HG03066 (cell line): ENCODE results near the gene ADGRB2.
"Not testable (repeated sequence)": the region's sequence is repeated elsewhere in the genome, so short reads cannot be mapped to it uniquely, and the experiment has no call there.

Source experiments
- ATAC-seq: cut with Tn5 transposase; IDR thresholded peaks from one replicate; pipeline ENCODE4 v1.9.1; 2021; ENCODE audit warnings: low read depth; ENCODE audit not compliant: unreplicated experiment

ADGRB2 gene

DNA sequence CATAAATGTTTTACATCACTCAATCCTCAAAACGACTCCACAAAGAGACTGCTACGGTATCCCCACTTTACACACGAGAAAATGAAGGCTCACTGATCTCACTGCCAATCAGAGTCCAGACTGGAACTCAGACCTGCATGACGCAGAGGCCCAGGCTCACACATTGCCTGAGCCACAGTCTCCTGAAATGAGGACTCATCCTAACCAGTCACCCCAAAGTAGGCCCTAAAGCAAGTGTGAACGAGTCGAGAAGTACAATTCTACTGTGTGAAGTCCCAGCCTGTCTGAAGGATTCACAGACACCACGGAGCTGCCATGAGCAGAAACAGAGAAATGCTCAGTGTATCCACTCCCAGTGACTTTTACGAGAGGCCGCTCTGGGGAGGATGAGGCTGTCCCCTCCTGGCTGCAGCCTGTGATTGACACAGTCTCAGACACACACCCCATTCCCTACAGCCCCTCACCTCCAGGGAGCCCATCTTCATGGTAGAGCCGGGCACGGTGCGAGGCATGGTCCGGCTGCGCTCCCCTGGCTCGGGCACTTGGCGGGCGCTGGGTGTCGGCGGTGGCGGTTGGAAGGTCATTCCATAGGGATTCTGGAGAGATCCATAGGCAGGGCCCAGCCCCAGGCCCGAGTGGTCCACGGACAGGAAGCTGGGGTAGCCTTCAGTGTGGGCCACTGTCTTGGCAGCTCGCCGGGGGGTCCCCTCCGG is 33.6 kb downstream of the ADGRB2 start:
- ATAC-seq, result no peak

DNA sequence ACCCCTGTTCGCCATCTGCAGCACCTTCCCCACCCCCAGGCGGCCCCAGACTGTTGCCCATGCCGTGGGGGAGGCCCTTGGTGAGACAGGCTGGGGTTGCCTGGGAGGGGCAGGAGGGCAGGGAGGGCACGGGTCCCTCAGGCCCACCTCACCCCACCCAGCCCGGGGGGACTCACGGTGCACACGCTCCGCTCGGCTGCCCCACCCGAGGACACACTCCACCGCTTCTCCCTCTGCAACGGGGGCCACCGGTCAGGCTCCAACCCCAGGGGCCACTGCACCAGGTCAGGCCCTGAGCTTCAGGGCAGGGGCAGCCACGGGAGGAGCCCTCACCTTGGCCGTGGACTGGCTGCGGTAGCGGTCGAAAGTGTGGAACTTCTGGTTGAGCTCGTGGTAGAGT is 36.3 kb downstream of the ADGRB2 start:
- ATAC-seq, result no peak

DNA sequence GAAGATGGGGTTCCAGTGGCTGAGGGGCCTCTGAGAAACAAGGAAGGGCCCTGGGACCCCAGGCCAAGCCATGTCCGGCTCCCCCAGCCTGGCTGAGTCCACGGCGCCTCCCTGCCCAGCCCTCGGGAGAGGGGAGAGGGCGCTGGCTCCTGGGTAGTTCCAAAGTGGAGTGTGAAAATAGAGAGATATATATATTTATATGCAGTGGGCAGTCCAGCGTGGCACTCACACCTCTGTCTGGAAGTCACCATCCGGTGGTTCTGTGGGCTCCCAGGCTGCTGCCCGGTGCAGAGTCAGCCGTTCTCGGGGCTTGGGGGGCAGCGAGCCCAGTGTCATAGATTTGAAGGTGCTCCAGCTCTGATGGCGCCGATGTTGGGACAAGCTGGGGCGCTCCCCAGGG is 36.9 kb downstream of the ADGRB2 start:
- no peak for ATAC-seq

DNA sequence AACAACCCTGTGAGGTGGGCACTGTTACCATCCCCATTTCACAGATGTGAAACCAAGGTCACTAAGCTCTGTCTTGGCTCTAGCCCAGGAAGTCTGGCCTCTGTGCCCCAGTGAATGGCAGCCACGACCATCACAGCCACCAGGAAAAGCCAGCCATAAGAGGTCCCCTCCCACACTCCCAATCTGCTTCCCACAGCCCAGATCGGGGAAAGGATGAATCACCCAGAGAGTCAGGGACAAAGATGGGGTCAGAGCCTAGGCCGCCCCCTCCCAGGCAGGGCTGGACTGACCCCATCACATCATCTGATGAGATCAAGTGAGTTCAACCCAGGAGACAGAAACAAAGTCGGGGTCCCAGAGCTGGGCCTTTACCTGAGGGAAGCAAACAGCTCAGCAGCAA is 37.4 kb downstream of the ADGRB2 start:
- ATAC-seq, result no peak

DNA sequence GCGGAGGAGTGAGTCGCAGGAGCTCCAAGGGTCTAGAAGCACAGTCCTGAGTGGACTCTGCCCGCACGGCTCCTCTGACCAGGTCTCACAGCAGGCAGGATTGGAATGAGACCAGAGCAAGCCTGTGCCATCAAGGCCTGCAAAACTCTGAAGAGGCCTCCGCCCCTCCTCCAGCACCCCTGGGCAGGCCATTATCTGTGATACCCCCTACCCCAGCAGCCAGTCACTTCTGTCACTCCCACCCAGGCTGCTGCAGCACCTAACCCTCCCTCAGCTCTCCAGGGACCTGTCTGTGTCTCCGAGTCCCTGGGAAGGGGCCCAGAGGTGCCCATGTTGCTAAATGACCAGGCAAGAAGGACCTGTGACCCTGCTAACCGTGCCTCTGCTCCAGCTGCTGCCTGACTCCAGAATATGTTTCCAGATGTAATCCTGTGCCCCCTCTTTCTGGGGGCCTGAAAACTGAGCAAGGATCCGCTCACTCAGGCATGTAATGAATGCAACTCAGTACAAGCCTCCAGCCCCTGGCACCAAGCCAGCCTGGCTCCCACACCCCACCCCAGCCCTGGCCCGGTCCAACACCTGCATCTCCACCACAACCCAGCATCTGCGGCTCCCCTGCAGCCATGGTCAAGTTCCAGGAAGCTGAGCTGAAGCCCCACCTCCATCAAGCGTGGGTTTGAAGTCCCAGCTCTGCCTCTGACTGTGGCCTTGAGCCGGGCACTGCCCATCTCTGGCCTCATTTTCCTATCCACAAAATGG is 38.2 kb downstream of the ADGRB2 start:
- no peak for ATAC-seq

DNA sequence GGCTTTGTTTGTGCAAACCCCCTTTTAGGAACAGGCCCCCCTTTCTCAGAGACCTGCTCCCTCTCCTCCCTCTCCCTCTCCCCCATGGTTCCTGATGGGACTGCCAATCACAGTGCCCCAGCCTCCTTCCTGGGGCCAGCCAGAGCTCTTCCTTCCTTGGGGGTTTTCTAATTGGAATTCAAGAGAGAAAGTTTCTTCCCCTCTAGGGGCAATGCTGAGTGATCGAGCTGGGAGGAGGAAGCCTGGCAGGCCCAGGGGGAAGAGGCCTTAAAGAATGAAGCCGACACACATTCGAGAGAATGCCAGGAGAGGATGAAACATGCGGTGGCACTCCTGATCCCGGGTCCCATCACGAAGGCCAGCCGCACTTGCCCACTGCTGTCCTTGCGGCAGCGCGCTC is 39.0 kb downstream of the ADGRB2 start:
- no peak for ATAC-seq

DNA sequence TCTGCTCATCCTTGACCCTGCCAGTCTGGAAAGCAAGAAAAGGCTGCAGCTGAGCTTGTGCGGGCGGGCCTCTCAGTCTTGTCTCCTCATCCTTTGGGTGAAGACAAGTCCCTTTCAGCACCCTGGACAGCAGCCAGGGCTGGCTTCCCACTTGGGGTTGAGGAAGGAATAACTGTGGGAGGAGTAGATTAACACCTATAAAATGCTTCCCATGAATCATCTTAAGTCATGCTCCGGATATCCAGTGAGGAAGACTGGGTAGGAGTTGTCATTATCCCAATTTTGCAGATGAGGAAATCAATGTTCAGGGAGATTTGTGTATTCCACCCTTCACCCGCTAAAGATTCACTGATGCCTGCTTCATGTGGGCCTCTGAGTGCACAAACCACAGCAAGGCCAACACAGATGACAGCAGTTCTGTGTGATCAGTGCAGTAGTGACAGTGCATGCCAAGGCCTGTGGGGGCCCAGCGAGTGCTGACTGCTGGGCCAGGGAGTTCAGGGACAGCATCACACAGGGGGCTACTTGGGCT is 40.2 kb downstream of the ADGRB2 start:
- no peak for ATAC-seq

DNA sequence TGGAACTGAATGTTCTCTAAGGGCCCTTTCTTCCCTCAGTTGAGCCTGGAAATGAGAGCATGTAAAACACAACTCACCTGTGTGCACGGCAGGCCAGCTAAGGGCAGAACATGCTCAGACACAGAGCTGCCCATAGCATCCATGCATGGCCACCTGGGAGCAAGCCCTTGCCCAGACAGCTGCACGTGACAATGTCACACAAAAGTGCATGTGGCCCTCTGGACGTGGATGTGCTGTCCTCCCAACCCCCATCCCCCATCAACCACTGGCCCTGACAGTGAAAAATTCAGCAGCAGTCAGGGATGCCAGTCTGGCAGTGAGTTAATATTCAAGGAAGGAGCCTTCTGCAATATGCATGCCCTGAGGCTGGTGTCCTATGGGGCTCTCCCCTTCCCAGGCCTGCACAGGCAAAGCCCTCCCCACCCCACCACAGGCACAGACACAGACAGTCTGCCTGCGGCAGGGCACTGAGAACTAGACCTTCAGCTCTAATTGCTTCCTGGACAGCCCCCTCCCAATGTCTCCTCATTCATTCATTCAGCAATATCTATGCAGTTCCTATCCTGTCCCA is 45.7 kb downstream of the ADGRB2 start:
- ATAC-seq, result no peak

DNA sequence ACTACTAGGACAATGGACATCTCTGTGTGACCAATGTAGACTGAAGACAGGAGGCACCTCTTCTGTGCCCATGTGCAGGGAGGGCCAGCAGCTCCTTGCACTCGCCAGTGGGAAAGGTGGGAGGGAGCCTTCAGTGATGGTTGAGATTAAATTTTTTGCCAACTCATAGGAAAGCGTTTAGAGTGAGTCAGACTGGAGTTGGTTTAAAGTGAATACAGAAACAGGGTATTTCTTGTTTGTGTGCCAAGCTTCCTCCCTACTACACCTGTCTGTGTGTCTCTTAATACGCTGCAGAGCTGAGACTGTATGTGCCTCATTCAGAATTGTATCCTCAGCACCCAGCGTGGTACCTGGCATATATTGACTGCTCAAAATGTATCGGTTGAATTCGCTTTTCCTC is 46.8 kb downstream of the ADGRB2 start:
- no peak for ATAC-seq

DNA sequence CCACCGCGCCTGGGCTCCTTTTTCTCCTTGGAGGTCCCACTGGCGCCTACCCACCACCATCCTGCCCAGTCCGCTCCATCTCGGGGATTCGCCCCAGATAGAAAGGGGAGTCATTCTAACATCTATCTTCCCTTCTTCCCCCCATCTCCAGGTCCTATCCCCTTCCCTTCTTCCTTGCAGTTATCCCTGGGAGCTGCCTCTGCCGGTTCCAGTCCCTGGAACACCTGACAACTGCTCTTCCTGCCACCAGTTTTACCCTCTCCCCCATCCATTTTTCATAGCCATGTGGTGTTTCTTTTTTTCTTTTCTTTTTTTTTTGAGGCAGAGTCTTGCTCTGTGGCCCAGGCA is 48.3 kb downstream of the ADGRB2 start:
- ATAC-seq, result no peak

DNA sequence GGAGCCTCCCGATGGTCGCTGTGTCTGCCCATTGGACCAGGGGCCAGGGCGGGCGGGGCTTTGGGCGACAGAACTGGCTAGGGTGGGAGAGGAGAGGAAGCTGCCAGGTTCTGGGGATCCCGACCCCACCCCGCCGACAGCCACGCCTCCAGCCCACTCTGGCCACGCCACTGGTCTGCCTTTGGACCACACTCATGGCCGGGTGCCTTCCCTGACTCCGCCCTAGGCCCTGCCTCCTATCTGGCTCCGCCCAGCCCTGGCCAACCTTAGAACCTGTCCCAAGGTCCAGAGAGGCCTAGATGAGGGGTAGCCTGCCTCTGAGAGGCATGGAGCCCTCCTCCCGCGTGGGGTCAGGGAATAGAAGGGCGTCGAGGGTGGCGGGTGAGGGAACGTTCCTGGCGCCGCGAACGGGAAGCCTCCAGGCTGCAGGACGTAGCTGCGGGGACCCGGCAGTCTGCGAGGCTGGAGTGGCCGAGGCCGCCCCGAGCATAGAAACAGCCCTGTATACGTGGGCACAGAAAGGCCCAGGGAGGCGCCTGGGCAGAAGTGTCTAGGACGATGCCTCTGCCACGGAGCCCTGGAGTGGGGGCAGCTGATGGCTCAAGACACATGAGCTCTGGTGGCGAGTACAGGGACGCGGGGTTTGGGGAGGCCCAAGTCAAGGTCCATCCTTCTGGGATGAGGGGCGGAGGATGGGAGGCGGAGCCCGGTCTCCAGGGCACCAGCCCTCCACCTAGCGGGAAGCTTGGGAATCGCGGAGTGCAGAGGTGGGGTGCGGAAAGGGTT is 48.9 kb downstream of the ADGRB2 start:
- no peak for ATAC-seq

DNA sequence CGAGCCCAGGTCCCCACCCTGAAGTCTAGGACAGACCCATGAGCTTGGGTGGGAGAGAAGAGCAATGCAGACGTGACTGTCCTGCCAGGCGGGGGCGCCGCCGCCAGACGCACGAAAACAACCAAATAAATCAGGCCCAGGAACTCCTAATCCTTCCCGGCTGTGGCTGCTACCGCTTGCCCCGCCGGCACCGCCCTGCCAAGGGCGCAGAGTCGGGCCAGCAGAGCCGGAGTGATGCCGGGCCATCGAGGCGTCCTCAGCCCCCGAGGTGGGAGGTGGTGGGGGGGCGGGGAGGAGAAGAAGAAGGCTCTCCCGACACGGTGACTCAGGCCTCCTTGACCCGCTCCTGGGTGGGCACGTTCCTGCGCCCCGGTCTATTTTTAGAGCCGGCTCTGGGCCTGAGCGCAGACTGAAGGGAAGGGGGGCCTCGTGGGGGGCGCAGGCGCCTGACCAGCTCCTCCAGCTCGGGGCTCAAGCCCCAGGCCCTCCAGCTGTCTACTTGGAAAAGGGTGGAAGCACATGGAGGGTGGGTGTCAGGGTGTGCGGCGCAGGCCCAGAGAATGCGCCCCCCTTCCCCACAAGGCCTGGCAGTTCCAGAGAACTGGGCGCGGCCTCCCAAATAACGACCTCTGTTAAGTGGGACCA is 49.6 kb downstream of the ADGRB2 start:
- no peak for ATAC-seq

DNA sequence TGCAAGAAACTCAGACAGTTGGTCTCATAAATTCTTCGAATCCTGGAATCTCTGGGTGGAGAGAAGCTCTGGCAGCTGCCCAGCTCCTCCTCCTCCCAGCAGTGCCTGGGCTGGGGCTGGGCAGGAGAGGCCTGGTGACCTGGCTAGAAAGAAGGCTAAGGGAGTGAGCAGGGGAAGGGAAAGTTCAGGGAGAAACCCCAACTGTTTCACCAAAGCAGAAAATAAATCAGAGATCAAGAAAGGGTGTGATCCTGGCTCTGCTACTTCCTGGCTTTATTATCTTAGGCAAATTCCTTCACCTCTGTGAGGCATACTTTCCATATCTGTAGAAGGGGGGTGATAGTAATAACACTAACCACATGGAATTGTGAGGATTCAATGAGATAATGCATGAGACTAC is 51.5 kb downstream of the ADGRB2 start:
- ATAC-seq, result no peak

DNA sequence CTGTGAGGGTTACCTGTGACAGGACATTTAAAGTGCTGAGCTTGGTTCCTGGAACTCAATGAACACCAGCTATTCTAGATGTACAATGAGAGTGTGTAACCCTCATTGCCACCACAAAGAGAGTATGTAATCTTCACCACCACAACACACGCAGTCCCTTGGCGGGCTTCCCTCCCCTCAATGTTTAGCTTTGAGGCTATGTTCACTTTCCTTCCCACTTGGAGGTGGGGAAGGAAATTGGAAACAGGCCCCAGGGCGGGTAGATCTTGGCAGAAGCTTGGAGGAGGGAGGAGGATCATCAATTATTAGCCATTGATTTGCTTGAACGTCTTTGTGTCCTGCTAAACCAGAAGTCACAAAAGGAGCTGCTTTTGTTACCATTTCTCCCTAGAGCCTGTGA is 52.1 kb downstream of the ADGRB2 start:
- no peak for ATAC-seq

DNA sequence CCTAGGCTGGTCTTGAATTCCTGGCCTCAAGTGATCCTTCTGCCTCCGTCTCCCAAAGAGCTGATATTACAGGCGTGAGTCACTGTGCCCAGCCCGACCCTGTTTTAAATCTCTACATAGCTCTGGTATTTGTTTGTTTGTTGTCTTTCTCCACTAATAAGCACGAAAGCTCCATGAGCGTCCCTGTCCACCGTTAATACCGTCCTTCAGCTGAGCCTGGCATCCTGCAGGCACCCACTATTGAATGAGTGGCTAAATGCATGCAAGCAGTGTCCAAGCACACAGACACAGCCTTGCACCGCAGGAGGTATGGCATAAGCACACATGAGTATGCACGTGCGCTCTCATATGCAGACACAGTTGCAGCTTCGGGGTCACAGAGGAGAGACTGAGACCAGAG is 55.8 kb downstream of the ADGRB2 start:
- no peak for ATAC-seq

DNA sequence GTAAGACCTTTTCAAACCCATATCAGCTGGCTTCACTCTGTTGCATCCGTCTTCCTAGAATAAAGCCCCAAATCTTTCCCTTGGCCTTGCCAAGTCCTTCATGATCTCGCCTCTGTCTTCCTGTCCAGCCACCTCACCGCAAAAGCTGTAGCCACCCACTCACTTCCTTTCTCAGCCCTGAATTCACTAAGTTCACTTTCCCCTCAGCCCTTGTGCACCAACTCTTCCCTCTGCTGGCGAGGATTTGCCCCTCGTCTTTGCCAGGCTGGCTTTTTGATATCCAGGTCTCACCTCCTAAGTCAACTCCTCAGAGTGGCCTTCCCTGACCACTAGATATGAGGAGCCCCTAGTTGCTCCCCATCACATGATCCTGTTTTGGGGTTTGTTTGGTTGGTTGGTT is 56.4 kb downstream of the ADGRB2 start:
- no peak for ATAC-seq

DNA sequence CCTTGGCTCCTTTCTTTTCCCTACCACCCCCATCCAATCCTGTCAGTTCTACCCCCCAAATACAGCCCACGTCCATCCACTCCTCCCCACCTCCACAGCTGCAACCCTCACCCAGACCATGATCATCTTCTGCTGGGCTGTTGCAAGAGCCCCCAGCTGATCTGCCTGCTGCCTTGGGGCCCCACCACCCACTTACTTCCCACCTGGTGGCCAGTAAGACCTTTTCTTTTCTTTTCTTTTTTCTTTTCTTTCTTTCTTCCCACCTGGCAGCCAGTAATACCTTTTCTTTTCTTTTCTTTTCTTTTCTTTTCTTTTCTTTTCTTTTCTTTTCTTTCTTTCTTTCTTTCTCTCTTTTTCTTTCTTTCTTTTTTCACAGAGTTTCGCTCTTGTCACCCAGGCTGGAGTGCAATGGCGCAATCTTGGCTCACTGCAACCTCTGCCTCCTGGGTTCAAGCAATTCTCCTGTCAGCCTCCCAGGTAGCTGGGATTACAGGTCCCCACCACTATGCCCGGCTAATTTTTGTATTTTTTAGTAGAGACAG is 57.0 kb downstream of the ADGRB2 start:
- not testable (repeated sequence) for ATAC-seq

DNA sequence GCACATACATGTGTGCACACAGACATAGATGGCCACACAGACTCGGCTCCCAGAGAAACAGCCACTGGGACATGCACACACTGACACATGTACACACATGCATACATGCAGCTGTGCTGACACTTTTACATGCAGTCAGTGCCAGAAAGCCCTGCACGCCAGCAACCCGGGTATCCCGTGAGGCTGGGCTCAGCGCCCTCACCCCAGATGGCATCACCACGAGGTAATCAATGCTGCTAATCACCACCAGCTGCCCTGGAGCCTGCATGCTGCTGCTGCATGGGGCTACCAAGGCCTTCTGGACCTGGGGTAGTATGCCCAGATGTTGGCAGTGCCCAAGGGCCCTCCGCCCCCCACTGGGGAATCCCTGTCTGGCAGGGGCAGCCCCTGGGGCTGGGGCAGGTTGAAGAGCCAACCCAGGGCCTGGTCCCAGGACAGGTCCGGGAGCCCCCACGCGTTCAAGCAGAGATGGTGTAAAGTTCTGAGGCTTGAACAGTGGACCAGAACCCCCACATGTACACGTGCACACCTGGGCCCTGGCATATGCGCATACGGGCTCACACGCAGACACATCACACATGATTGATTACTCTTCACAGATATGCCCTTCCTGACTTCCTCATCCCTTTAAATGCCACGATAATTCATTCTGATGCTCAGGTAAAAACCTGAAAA is 57.6 kb downstream of the ADGRB2 start:
- ATAC-seq, result no peak

DNA sequence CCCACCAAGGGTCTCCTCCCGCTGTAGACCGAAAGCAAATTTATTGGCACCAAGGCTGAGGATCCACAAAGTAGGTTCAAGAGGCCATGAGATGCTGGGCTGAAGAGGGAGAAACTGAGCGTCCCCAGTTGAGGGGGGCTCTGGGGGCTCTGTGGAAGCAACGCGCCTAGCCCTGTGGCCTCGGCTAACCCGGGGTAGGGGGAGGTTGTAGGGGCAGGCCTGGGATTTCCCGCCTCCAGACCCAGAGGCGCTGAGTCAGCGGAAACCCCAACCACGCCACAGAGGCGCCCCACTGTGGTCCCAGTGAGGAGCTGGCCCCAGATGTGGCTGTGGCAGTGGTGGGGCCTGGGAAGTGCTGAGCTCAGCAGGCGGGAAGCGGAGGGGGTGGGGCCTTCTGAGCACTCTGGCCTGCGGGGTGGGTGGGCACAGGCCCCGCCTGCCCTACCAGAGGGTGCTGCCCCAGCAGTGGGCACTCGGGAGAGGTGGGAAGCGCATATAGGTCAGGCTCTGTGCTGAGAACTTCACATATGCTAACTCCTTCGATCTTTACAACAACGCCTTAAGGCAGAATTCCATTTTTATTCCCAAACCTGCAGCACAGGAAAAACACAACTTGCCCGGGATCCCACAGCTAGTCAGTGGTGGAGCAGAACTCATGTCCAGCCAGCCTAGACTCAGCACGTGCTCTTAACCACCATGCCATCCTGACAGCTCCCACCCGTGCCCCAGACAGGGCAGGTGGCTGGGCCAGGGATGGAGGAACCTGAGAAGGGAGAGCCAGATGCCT is 58.9 kb downstream of the ADGRB2 start:
- no peak for ATAC-seq
